GM12878 (cell line): Measurements from ENCODE around the gene CDCP1.

Experiments used
- POLR2A ChIP-seq: IDR thresholded peaks from 2 replicates; pipeline ENCODE4 v1.6.1; 2011; ENCODE audit warnings: low read depth, mild to moderate bottlenecking, low read length
- RAD51 ChIP-seq: fragments of 450-650 bp; IDR thresholded peaks from 2 replicates; pipeline ENCODE4 v1.6.1; 2016; ENCODE audit warnings: moderate library complexity, mild to moderate bottlenecking, inconsistent platforms
- SREBF2 ChIP-seq: IDR thresholded peaks from 2 replicates; pipeline ENCODE4 v1.6.1; 2012; ENCODE audit warnings: mild to moderate bottlenecking, low read length
- TF ChIP-seq, protein P1 (sequence below), 3 experiments: IDR thresholded peaks in 2 of 3; conservative IDR thresholded peaks in 1 of 3; 2 replicates each; pipeline ENCODE4 v1.5.1; 2011; ENCODE audit warnings: low read depth in 3 of 3, low read length in 3 of 3, mild to moderate bottlenecking in 3 of 3, control low read depth in 2 of 3, moderate library complexity in 2 of 3, inconsistent platforms in 1 of 3, mixed read lengths in 1 of 3; ENCODE audit not compliant: control insufficient read depth in 2 of 3, insufficient read depth in 1 of 3; ENCODE audit errors: extremely low read depth in 1 of 3

DNA sequence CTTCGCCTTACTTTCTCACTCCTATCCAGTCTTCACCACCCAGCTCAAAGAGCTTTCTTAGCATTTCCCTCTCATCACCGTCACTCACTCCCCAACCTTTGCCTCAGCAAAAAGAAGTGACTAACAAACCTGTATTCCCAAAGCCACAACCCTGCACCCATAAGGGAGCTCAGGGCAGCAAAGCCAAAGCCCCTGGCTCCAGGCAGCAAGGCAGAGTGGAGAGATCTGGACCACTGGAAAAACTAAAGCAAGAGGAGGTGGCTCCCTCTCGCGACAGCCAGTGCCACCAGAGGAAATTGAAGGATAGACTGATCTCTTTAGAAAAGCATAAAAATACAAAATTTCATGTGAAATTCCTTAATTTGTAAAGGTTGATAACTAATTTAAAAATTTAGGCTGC, 25.1 kb upstream of the CDCP1 start:
- no peak for TF ChIP-seq POLR2A
- TF ChIP-seq SREBF2, result no peak
- TF ChIP-seq, protein P1, sequence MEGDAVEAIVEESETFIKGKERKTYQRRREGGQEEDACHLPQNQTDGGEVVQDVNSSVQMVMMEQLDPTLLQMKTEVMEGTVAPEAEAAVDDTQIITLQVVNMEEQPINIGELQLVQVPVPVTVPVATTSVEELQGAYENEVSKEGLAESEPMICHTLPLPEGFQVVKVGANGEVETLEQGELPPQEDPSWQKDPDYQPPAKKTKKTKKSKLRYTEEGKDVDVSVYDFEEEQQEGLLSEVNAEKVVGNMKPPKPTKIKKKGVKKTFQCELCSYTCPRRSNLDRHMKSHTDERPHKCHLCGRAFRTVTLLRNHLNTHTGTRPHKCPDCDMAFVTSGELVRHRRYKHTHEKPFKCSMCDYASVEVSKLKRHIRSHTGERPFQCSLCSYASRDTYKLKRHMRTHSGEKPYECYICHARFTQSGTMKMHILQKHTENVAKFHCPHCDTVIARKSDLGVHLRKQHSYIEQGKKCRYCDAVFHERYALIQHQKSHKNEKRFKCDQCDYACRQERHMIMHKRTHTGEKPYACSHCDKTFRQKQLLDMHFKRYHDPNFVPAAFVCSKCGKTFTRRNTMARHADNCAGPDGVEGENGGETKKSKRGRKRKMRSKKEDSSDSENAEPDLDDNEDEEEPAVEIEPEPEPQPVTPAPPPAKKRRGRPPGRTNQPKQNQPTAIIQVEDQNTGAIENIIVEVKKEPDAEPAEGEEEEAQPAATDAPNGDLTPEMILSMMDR (IDR thresholded peaks at IDR 0.05 in 2 of 3, conservative IDR thresholded peaks at IDR 0.05 in 1 of 3; ENCODE audit: control insufficient read depth in 2 of 3, extremely low read depth in 1 of 3, insufficient read depth in 1 of 3, low read depth in 3 of 3, low read length in 3 of 3), result no peak; a peak in 1 of 6 replicates
- TF ChIP-seq RAD51, result no peak
